T-helper 1 cell treated with Interleukin-12 subunit alpha and Interleukin-12 subunit beta and Interleukin-4 antibody, amounts not matched to agents 30 μg/mL and 1 μg/mL, for 36 hours (primary cell): Measurements from ENCODE around the gene EFHC2.

ENCODE experiments used
- H3K27ac Mint-ChIP-seq: one replicate; pipeline ENCODE4 v1.8.0; 2021; ENCODE audit warnings: mild to moderate bottlenecking, mixed read lengths
- H3K27me3 Mint-ChIP-seq: one replicate; pipeline ENCODE4 v1.8.0; 2021; ENCODE audit warnings: low read depth, mixed read lengths
- H3K36me3 Mint-ChIP-seq: one replicate; pipeline ENCODE4 v1.8.0; 2021; ENCODE audit warnings: low read depth, mixed read lengths
- H3K4me1 Mint-ChIP-seq: one replicate; pipeline ENCODE4 v1.8.0; 2021; ENCODE audit warnings: low read depth, mixed read lengths
- H3K4me3 Mint-ChIP-seq: one replicate; pipeline ENCODE4 v1.8.0; 2021; ENCODE audit warnings: mild to moderate bottlenecking, moderate library complexity, mixed read lengths
- H3K9me3 Mint-ChIP-seq: one replicate; pipeline ENCODE4 v1.8.0; 2021; ENCODE audit warnings: mixed read lengths

The EFHC2 gene

GRCh38 chrX:44314808-44315207, 28.7 kb downstream of the EFHC2 start:
- Mint-ChIP-seq H3K36me3 (no peaks in the 10 kb centered on the region), H3K27ac (no peak overlapping the region), H3K4me3 (no peak overlapping the region), H3K9me3 (no peaks in the 10 kb centered on the region), H3K27me3 (no peaks in the 10 kb centered on the region), H3K4me1 (peaks cover 4% of the 10 kb centered on the region)

DNA sequence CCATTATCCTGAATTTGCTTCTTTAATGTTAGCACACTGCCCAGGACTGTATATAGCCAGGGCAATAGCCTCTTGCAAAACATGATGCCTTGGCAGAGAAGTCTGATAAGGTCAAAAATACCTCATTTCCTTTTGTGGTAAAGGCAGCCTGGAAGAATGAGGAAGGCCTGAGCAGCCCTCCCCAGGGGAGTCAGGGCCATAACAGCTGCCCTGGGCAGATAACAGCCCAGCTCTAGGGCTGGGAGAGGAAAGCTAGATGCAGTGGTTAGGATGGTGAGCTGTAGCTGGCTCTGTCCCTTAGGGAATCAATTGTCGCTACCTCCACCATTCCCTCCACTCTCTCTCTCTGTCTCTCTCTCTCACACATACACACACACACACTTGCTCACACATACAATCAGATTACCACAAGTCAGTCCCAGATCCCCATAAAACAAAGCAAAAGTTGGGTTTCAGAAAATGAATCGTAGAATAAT, 29.2 kb downstream of the EFHC2 start:
- Mint-ChIP-seq H3K27me3 (no peaks in the 10 kb centered on the region), H3K9me3 (no peaks in the 10 kb centered on the region), H3K4me1 (peaks cover 4% of the 10 kb centered on the region), H3K36me3 (no peaks in the 10 kb centered on the region), H3K4me3 (no peak overlapping the region), H3K27ac (no peak overlapping the region)

DNA sequence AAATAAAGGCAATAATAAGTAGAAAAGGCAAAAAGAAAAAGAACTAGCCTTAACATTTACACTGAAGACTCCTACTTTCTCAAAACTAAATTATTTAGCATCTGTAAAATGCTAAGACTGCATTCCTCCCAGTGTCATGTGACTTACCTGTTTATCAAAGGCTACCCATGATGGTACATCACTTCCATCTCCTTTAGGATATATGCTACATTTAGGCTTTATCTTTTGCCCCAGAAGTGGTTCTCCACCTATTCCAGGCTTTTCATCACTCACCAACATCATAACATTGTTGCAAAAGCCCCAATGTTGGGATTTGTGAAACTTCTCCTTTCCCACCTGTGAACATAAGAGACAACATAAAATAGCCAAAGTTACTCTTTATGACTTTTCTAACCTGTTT, 31.1 kb downstream of the EFHC2 start:
- Mint-ChIP-seq H3K27me3 (no peaks in the 10 kb centered on the region), H3K9me3 (no peaks in the 10 kb centered on the region), H3K36me3 (no peaks in the 10 kb centered on the region), H3K4me1 (peaks cover 4% of the 10 kb centered on the region), H3K4me3 (no peak overlapping the region), H3K27ac (no peak overlapping the region)

DNA sequence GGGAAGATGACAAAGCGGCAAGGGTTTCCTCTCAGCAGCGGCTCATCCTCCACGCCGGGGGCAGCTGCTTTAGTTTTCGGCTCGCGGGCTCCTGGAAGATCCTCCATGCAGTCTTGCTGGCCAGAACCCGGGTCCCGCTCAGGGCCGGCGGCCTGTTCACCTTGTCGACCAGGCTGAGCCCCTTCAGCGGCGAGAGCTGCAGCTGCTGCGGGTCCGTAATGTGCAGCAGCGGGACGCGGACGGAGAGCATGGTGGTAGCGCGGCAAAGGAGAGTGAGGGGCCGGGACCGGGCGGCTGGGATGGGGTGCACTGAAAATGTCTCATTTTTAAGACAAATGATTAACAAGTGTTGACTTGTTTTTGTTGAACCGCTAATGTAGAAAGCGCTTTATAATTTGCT, 33.2 kb downstream of the EFHC2 start:
- Mint-ChIP-seq H3K27ac (no peak overlapping the region), H3K27me3 (no peaks in the 10 kb centered on the region)

DNA sequence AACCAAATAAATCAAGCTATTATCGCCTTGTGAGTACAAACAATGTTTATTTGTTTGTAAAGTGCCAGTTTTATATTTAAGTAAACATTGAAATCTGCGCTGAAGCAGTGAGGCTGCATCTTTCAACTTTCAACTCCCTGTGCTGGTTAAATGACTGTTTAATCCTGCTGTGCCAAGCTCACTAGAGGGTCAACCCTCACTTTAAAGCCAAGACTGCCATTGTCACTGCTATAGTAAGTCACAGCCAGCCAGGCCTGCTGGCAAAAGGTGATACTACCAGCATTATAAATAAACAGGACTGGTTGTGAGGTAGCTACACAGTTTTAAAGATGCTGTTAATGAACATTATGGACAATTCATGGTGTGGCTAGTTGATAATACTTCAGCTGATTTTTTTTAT, 34.6 kb downstream of the EFHC2 start:
- Mint-ChIP-seq H3K4me1 (no peaks in the 10 kb centered on the region), H3K9me3 (no peaks in the 10 kb centered on the region), H3K4me3 (no peak overlapping the region), H3K36me3 (no peaks in the 10 kb centered on the region), H3K27me3 (no peaks in the 10 kb centered on the region), H3K27ac (no peak overlapping the region)

More for the DNA sequence above, 33.2 kb downstream of the EFHC2 start:
- no peak overlapping the region for H3K4me3 Mint-ChIP-seq
- H3K36me3 Mint-ChIP-seq: no peaks in the 10 kb centered on the region
- no peaks in the 10 kb centered on the region for H3K9me3 Mint-ChIP-seq
- H3K4me1 Mint-ChIP-seq: peaks cover 4% of the 10 kb centered on the region

- Mint-ChIP-seq H3K36me3 (no peaks in the 10 kb centered on the region), H3K4me3 (no peak overlapping the region), H3K27ac (no peak overlapping the region), H3K9me3 (no peaks in the 10 kb centered on the region), H3K4me1 (no peaks in the 10 kb centered on the region), H3K27me3 (no peaks in the 10 kb centered on the region)
Observed at GRCh38 chrX:44306356-44306755, 37.1 kb downstream of the EFHC2 start.

GRCh38 chrX:44305921-44306320, 37.6 kb downstream of the EFHC2 start:
- Mint-ChIP-seq H3K27ac (no peak overlapping the region), H3K36me3 (no peaks in the 10 kb centered on the region), H3K9me3 (no peaks in the 10 kb centered on the region), H3K4me3 (no peak overlapping the region), H3K4me1 (no peaks in the 10 kb centered on the region), H3K27me3 (no peaks in the 10 kb centered on the region)

DNA sequence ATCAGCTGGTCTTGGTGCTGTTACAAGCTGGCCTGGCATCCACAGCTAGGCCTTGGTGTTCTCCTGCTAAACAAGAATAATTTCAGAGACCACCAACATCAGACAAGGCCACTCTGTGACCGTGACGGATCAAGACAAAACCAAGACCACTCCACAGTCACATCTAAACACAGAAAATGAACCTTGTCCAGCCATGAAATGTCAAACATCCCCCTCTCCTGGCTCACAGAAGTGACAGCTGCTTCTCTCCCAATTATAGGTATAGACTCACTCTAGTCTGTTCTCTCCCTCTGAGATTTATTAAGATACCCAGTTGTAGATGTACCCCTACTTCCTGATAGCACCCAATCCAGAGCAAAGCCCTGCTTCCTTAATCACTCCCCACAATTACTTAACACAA, 40.4 kb downstream of the EFHC2 start:
- H3K27me3 Mint-ChIP-seq: no peaks in the 10 kb centered on the region
- H3K4me1 Mint-ChIP-seq: no peaks in the 10 kb centered on the region
- no peaks in the 10 kb centered on the region for H3K36me3 Mint-ChIP-seq
- no peaks in the 10 kb centered on the region for H3K9me3 Mint-ChIP-seq
- no peak overlapping the region for H3K4me3 Mint-ChIP-seq
- no peak overlapping the region for H3K27ac Mint-ChIP-seq

DNA sequence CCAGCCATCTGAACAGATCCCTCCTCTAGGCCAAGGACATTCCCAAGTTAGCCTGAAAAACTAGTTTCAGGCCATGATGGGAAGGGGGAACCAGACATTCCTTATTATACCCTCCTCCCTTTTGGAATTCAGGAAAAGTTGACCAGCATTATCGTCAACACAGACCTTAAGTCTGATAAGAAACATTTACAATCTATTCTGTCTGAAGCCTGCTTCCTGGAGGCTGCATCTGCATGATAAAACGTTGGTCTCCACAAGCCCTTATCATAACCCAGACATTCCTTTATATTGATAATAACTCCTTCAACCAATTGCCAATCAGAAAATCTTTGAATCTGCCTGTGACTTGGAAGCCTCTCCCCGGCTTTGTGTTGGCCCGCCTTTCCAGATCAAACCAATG, 44.3 kb downstream of the EFHC2 start:
- H3K36me3 Mint-ChIP-seq: no peaks in the 10 kb centered on the region
- H3K27me3 Mint-ChIP-seq: no peaks in the 10 kb centered on the region
- peaks cover 5% of the 10 kb centered on the region for H3K9me3 Mint-ChIP-seq
- H3K4me3 Mint-ChIP-seq: no peak overlapping the region
- no peaks in the 10 kb centered on the region for H3K4me1 Mint-ChIP-seq
- H3K27ac Mint-ChIP-seq: no peak overlapping the region

DNA sequence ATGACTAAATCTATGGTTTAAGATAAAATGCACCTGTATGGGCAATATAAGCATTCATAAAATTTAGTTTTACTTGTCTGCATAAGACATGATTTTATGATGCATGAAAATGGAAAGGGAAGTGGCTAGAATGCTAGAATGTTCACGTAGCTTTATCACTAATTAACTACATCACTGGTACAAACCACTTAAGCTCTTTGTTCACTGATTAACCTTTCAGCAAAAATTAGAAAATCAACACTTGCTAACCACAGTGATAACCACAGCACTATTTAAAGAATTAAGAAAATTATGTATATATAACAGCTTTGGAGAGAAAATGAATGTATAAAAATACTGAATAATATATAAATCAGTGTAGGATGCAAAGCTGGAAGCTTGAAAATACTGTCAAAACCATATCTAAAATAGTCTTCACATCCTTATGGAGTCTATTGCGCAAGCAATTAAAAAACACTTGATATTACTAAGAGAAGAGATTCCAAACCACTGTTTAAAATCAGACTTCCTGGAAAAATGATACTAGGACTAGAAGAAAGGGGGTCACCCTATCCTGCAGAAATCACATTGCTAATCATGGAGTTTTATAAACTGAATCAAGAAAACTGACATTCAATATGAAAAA, 51.9 kb downstream of the EFHC2 start:
- no peak overlapping the region for H3K4me3 Mint-ChIP-seq
- no peaks in the 10 kb centered on the region for H3K27me3 Mint-ChIP-seq
- peaks cover 1% of the 10 kb centered on the region for H3K36me3 Mint-ChIP-seq
- no peaks in the 10 kb centered on the region for H3K4me1 Mint-ChIP-seq
- H3K9me3 Mint-ChIP-seq: peaks cover 9% of the 10 kb centered on the region
- no peak overlapping the region for H3K27ac Mint-ChIP-seq

DNA sequence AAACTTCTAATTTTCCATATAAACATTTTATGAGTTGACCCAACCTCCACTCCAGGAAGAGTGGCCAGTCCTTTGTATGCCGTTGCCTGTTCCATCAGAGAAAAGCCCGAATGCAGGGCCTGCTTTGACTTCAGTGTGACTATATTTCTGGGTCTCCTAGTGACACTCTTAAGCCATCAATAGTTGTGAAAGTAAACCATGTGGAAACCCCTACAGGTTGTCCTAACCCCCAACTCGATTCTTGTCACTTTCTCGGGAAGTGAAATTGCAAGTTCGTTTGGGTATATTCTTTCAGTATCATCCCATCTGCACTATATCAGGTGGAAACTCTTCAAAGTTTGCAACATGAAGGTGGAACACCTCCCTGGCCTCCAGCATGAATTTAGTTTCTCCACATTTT, 52.8 kb downstream of the EFHC2 start:
- Mint-ChIP-seq H3K36me3 (peaks cover 1% of the 10 kb centered on the region), H3K9me3 (peaks cover 9% of the 10 kb centered on the region), H3K4me1 (no peaks in the 10 kb centered on the region), H3K27me3 (no peaks in the 10 kb centered on the region), H3K4me3 (no peak overlapping the region), H3K27ac (no peak overlapping the region)

DNA sequence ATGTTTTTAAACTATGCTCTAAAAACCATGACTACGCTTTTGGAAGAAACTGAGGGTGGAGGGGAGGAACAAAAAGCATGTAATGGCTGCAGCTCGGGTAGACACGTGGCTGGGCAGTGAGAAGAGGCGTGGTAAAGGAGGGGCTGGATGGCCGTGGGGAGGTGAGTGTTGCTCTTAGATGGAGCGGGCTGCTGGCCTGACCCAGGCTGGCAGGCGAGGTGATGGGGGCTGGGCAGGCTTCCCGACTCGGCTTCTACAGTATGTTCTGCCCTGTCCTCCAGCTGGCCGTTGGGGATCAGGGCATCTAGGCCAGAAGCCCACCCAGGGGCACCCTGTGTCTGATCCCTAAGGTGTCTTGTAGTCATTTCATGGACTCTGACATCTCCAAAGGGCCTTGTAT, 60.7 kb downstream of the EFHC2 start:
- H3K27ac Mint-ChIP-seq: no peak overlapping the region
- H3K27me3 Mint-ChIP-seq: peaks cover 4% of the 10 kb centered on the region
- H3K4me1 Mint-ChIP-seq: no peaks in the 10 kb centered on the region
- no peaks in the 10 kb centered on the region for H3K36me3 Mint-ChIP-seq
- H3K4me3 Mint-ChIP-seq: no peak overlapping the region
- H3K9me3 Mint-ChIP-seq: no peaks in the 10 kb centered on the region

DNA sequence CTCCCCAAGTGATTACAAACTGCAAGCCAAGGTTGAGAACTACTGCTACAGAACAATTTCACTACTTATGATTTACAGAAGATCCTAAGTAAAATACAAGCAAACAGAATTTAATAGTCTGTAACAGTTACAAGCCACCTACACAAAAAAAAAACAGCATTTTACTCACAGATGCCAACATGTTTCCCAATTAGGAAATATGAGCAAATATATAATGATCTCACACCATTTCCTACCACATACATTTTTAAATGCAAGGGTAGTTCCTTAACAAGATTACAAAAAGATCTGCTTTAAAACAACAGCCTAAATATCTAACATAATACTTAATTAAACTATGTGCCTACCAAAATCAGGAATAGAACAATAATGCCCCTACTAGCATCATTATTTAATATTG, 63.4 kb downstream of the EFHC2 start:
- Mint-ChIP-seq H3K4me3 (no peak overlapping the region), H3K4me1 (no peaks in the 10 kb centered on the region), H3K27me3 (peaks cover 4% of the 10 kb centered on the region), H3K36me3 (no peaks in the 10 kb centered on the region), H3K27ac (no peak overlapping the region), H3K9me3 (no peaks in the 10 kb centered on the region)

GRCh38 chrX:44274096-44274495, 69.4 kb downstream of the EFHC2 start:
- peaks cover 4% of the 10 kb centered on the region for H3K27me3 Mint-ChIP-seq
- no peaks in the 10 kb centered on the region for H3K36me3 Mint-ChIP-seq
- peaks cover 2% of the 10 kb centered on the region for H3K4me1 Mint-ChIP-seq
- H3K4me3 Mint-ChIP-seq: no peak overlapping the region
- no peaks in the 10 kb centered on the region for H3K9me3 Mint-ChIP-seq
- H3K27ac Mint-ChIP-seq: no peak overlapping the region

DNA sequence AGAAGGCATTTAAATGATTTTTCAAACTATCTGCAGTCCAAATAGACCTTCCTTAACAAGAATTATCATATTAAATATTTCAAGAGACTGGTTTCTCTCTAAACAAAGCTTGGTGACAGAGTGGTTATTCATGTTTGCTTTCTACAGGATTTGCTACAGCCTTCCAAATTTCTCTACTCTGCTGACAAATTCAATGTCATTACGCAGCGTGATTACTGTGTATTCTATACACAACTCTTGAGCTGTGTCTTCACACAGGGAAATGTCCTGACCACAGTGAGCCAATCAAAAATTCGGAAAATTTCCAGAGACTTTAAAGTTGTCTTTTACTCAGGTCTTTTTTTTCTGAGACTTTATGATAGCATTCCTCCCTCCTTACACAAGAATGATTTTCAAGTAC, 75.6 kb downstream of the EFHC2 start:
- H3K4me3 Mint-ChIP-seq: no peak overlapping the region

DNA sequence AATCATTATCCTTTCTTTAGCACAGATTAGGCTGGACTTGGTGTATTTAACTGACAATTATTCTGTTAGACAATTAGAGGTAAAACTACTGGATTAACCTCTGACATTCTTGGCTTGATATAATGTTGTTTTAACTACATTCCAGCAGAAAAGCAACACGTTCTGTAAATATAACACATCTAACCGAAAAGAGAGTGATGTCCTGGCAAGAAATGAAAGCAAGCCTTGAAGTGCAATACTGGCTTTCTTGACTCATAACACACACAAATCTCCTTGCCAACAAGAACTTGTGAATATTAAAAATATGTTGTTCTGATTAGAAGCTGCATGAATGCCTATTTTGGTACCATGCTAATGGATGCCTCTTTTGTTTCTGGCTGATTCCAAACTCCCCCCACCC, 76.4 kb downstream of the EFHC2 start:
- Mint-ChIP-seq H3K27ac (no peak overlapping the region), H3K27me3 (no peaks in the 10 kb centered on the region), H3K4me3 (no peak overlapping the region), H3K4me1 (peaks cover 5% of the 10 kb centered on the region), H3K9me3 (no peaks in the 10 kb centered on the region), H3K36me3 (no peaks in the 10 kb centered on the region)

More for the DNA sequence above, 75.6 kb downstream of the EFHC2 start:
- Mint-ChIP-seq H3K9me3 (no peaks in the 10 kb centered on the region), H3K4me1 (peaks cover 5% of the 10 kb centered on the region), H3K36me3 (no peaks in the 10 kb centered on the region), H3K27ac (no peak overlapping the region), H3K27me3 (no peaks in the 10 kb centered on the region)
